Loucy (cell line): Measurements from ENCODE around the gene MAPK7.

Experiments
- CTCF ChIP-seq: fragments of 200-600 bp; sonication (generic); conservative IDR thresholded peaks from 2 replicates; pipeline ENCODE4 v1.5.1; 2014; ENCODE audit warnings: mild to moderate bottlenecking, antibody characterized with exemption, low read length
- EZH2phosphoT487 ChIP-seq: fragments of 200-600 bp; IDR thresholded peaks from 2 replicates; pipeline ENCODE4 v1.6.1; 2018; ENCODE audit warnings: antibody characterized with exemption, mild to moderate bottlenecking, moderate library complexity, borderline replicate concordance

DNA sequence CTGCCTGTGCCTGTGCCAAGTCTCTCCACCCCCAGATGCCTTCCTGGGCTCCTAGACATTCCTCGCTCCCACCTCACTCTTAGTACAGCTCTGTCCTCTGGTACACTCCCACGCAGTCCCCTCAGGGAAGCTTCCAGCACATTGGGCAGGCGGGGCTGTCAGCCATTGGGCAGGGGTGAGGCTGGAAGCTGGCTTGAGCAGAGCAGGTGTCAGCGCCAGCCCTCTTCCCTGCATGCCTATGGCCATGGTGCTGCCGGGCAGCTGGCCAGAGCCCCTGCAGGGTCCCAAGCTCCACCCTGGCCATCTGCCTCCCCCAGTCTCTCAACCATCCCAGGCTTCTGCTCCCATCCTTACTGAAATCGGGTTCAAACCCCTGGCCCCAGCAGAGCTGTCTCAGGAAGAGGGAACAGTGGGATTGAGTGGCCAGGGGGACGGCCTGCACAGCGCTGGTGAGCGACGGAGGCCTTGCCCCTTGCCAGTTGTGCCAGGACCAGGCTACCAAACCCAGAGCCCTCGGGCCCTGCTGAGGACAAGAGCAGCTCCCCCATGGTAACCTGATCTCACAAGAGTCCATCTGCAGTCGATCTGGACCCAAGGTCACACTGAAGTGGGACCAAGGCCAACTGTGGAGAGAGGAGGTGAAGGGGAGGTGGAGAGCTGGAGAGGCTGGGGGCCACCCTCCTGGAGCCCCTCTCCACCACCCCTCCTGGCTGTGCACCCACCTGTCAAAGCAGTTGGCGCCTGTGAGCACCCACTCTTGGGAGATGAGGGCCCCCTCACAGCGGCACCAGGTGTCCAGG is 13.4 kb upstream of the MAPK7 start:
- no peak for TF ChIP-seq CTCF
- TF ChIP-seq EZH2phosphoT487: no peak
